Neural progenitor cell (in vitro differentiated cells): ENCODE measurements around the gene RRP1. TPM values are rescaled to one million over a fixed set of nuclear protein-coding genes. Genes with fewer than 3 reads are reported as not detected.

Experiments
- DNase-seq: peaks from one replicate; pipeline ENCODE4 v3.0.0-alpha.2; 2016; ENCODE audit warnings: low spot score
- H2AFZ ChIP-seq: fragments of 200-600 bp; sonication (generic); replicated peaks from 2 replicates; pipeline ENCODE4 v1.6.1; 2016; ENCODE audit warnings: antibody characterized with exemption
- H3F3A ChIP-seq: fragments of 200-600 bp; sonication (generic); 2 replicates; pipeline ENCODE4 v1.6.1; 2016; ENCODE audit warnings: antibody characterized with exemption, low read depth
- H3K27ac ChIP-seq: fragments of 200-600 bp; sonication (generic); 2 replicates; pipeline ENCODE4 v1.5.1; 2016; ENCODE audit warnings: mild to moderate bottlenecking
- H3K27me3 ChIP-seq: fragments of 200-600 bp; sonication (generic); 2 replicates; pipeline ENCODE4 v1.6.1; 2016; ENCODE audit warnings: mild to moderate bottlenecking, moderate library complexity
- H3K36me3 ChIP-seq: fragments of 200-600 bp; sonication (generic); 2 replicates; pipeline ENCODE4 v1.5.1; 2016
- H3K4me1 ChIP-seq: fragments of 200-600 bp; sonication (generic); 2 replicates; pipeline ENCODE4 v1.6.1; 2016; ENCODE audit warnings: mixed run types
- H3K4me2 ChIP-seq: fragments of 200-600 bp; sonication (generic); 2 replicates; pipeline ENCODE4 v1.6.1; 2016
- H3K4me3 ChIP-seq: fragments of 200-600 bp; sonication (generic); 2 replicates; pipeline ENCODE4 v1.5.1; 2016
- H3K79me2 ChIP-seq: fragments of 200-600 bp; sonication (generic); 2 replicates; pipeline ENCODE4 v1.6.1; 2016; ENCODE audit warnings: low read depth
- H3K9ac ChIP-seq: fragments of 200-600 bp; sonication (generic); 2 replicates; pipeline ENCODE4 v1.6.1; 2016
- H3K9me3 ChIP-seq: fragments of 200-600 bp; sonication (generic); 2 replicates; pipeline ENCODE4 v1.5.1; 2016; ENCODE audit warnings: low read depth
- H4K20me1 ChIP-seq: fragments of 200-600 bp; sonication (generic); 2 replicates; pipeline ENCODE4 v1.6.1; 2016; ENCODE audit warnings: low read depth
- H3K27ac Mint-ChIP-seq: 3 replicates; pipeline ENCODE4 v1.8.0; 2021; ENCODE audit warnings: mixed read lengths
- H3K27me3 Mint-ChIP-seq: 2 replicates; pipeline ENCODE4 v1.8.0; 2022; ENCODE audit warnings: low read depth, mild to moderate bottlenecking, inconsistent platforms, moderate library complexity, mixed read lengths; ENCODE audit not compliant: insufficient read depth
- H3K36me3 Mint-ChIP-seq: 3 replicates; pipeline ENCODE4 v1.8.0; 2021; ENCODE audit warnings: mixed read lengths
- H3K4me1 Mint-ChIP-seq: 3 replicates; pipeline ENCODE4 v1.8.0; 2021; ENCODE audit warnings: mixed read lengths
- H3K4me3 Mint-ChIP-seq: 3 replicates; pipeline ENCODE4 v1.8.0; 2021; ENCODE audit warnings: mild to moderate bottlenecking, moderate library complexity, mixed read lengths
- H3K9me3 Mint-ChIP-seq: 3 replicates; pipeline ENCODE4 v1.8.0; 2020; ENCODE audit warnings: mixed read lengths
- CTCF ChIP-seq: fragments of 200-600 bp; sonication (generic); IDR thresholded peaks from 2 replicates; pipeline ENCODE4 v1.5.1; 2017; ENCODE audit warnings: antibody characterized with exemption, mild to moderate bottlenecking
- EZH2 ChIP-seq: fragments of 200-600 bp; sonication (generic); IDR thresholded peaks from 2 replicates; pipeline ENCODE4 v1.6.1; 2017; ENCODE audit warnings: antibody characterized with exemption, mild to moderate bottlenecking, moderate library complexity
- EZH2phosphoT487 ChIP-seq: fragments of 200-600 bp; sonication (generic); IDR thresholded peaks from 2 replicates; pipeline ENCODE4 v1.6.1; 2017; ENCODE audit warnings: antibody characterized with exemption
- total RNA-seq: library from RNA; depleted of rRNA; stranded (reverse); fragments of >200 nt; gene quantifications from 2 replicates; pipeline ENCODE4 v1.2.3, GENCODE V29; 2015; ENCODE audit warnings: low replicate concordance

The RRP1 gene
- total RNA-seq, 1 donor from 2014 or later, result 18.4 TPM

- Histone ChIP-seq H3K27ac (peak overlapping the region; percentile 73), H3K4me1 (no peaks in the 10 kb centered on the region), H3K4me3 (no peak overlapping the region), H4K20me1 (no peaks in the 10 kb centered on the region), H2AFZ (no peak overlapping the region), H3K4me2 (no peak overlapping the region), H3K9ac (peak overlapping the region; percentile 20), H3F3A (peaks cover 5% of the 10 kb centered on the region), H3K9me3 (no peaks in the 10 kb centered on the region), H3K36me3 (no peaks in the 10 kb centered on the region), H3K79me2 (no peaks in the 10 kb centered on the region), H3K27me3 (no peaks in the 10 kb centered on the region)
- TF ChIP-seq CTCF (no peak), EZH2 (no peak), EZH2phosphoT487 (no peak)
- peak overlapping the region; percentile 50 for H3K27ac Mint-ChIP-seq
- no peaks in the 10 kb centered on the region for H3K27me3 Mint-ChIP-seq
- no peak for DNase-seq
- no peaks in the 10 kb centered on the region for H3K4me1 Mint-ChIP-seq
- H3K4me3 Mint-ChIP-seq, result no peak overlapping the region
- H3K36me3 Mint-ChIP-seq, result peaks cover 12% of the 10 kb centered on the region
- no peaks in the 10 kb centered on the region for H3K9me3 Mint-ChIP-seq
Observed at GRCh38 chr21:43757601-43758000, 31.8 kb upstream of the RRP1 start.

- H3F3A ChIP-seq, result peaks cover 5% of the 10 kb centered on the region
- H3K4me3 Mint-ChIP-seq, result no peak overlapping the region
- no peak overlapping the region for H3K9ac ChIP-seq
- H3K4me1 ChIP-seq, result no peaks in the 10 kb centered on the region
- no peak overlapping the region for H3K4me2 ChIP-seq
- no peaks in the 10 kb centered on the region for H3K4me1 Mint-ChIP-seq
- H3K27ac ChIP-seq, result peak overlapping the region; percentile 73
- no peak overlapping the region for H3K4me3 ChIP-seq
- DNase-seq, result no peak
- H3K36me3 Mint-ChIP-seq, result peaks cover 12% of the 10 kb centered on the region
- no peaks in the 10 kb centered on the region for H3K27me3 ChIP-seq
- H3K9me3 Mint-ChIP-seq, result no peaks in the 10 kb centered on the region
- H3K27ac Mint-ChIP-seq, result peak overlapping the region; percentile 50
- TF ChIP-seq CTCF (no peak), EZH2phosphoT487 (no peak), EZH2 (no peak)
- H3K27me3 Mint-ChIP-seq, result no peaks in the 10 kb centered on the region
- no peak overlapping the region for H2AFZ ChIP-seq
- H3K36me3 ChIP-seq, result no peaks in the 10 kb centered on the region
- no peaks in the 10 kb centered on the region for H3K9me3 ChIP-seq
- no peaks in the 10 kb centered on the region for H4K20me1 ChIP-seq
- H3K79me2 ChIP-seq, result no peaks in the 10 kb centered on the region
Observed at GRCh38 chr21:43758111-43758641, 31.2 kb upstream of the RRP1 start.

- Histone ChIP-seq H3K27ac (no peak overlapping the region), H3K4me1 (no peaks in the 10 kb centered on the region), H3K4me2 (no peak overlapping the region), H3K9ac (no peak overlapping the region), H3K9me3 (no peaks in the 10 kb centered on the region), H3K27me3 (no peaks in the 10 kb centered on the region), H4K20me1 (no peaks in the 10 kb centered on the region), H2AFZ (no peak overlapping the region), H3K4me3 (no peak overlapping the region), H3K36me3 (no peaks in the 10 kb centered on the region), H3K79me2 (no peaks in the 10 kb centered on the region), H3F3A (peaks cover 5% of the 10 kb centered on the region)
- no peak overlapping the region for H3K27ac Mint-ChIP-seq
- H3K36me3 Mint-ChIP-seq, result peaks cover 14% of the 10 kb centered on the region
- no peak overlapping the region for H3K4me3 Mint-ChIP-seq
- H3K9me3 Mint-ChIP-seq, result no peaks in the 10 kb centered on the region
- TF ChIP-seq EZH2 (no peak), CTCF (no peak), EZH2phosphoT487 (no peak)
- no peaks in the 10 kb centered on the region for H3K4me1 Mint-ChIP-seq
- no peak for DNase-seq
- H3K27me3 Mint-ChIP-seq, result no peaks in the 10 kb centered on the region
Observed at GRCh38 chr21:43758811-43759210, 30.6 kb upstream of the RRP1 start.
